Uterus (tissue), 4 donors: ENCODE results near the gene SCAF11. TPM values are rescaled to one million over a fixed set of nuclear protein-coding genes. Genes with fewer than 3 reads are reported as not detected.
A peak's percentile ranks its signal among the peaks of the same experiment; 100 is the strongest.

Experiments used
- DNase-seq, 2 donors: peaks; one replicate each; pipeline ENCODE4 v3.0.0-alpha.2; 2019 to 2020
- H3K27ac ChIP-seq, 2 donors: fragments of 200-600 bp; sonication (generic); 1 replicate in 1 of 2; 2 replicates in 1 of 2; pipeline ENCODE4 v1.5.1; 2016 to 2018
- H3K27me3 ChIP-seq, 2 donors: fragments of 200-600 bp; sonication (generic); one replicate each; pipeline ENCODE4 v1.5.1; 2018 to 2019; ENCODE audit warnings: control low read depth in 1 of 2
- H3K36me3 ChIP-seq, 2 donors: fragments of 200-600 bp; sonication (generic); one replicate each; pipeline ENCODE4 v1.5.1; 2019; ENCODE audit warnings: control low read depth in 1 of 2
- H3K4me1 ChIP-seq, 2 donors: fragments of 200-600 bp; sonication (generic); one replicate each; pipeline ENCODE4 v1.5.1; 2018 to 2019; ENCODE audit warnings: control low read depth in 1 of 2
- H3K4me3 ChIP-seq, 2 donors: fragments of 200-600 bp; sonication (generic); 1 replicate in 1 of 2; 2 replicates in 1 of 2; pipeline ENCODE4 v1.5.1; 2018 to 2019; ENCODE audit warnings: mild to moderate bottlenecking in 1 of 2
- H3K9me3 ChIP-seq, 2 donors: fragments of 200-600 bp; sonication (generic); one replicate each; pipeline ENCODE4 v1.5.1; 2019; ENCODE audit warnings: control low read depth in 1 of 2
- CTCF ChIP-seq, 4 experiments: fragments of 200-600 bp in 2 of 4; fragments of 450-650 bp in 2 of 4; sonication (generic) in 2 of 4; IDR thresholded peaks; one replicate each; pipeline ENCODE4 v1.5.1; 2016 to 2019; ENCODE audit warnings: antibody characterized with exemption in 4 of 4, mild to moderate bottlenecking in 2 of 4, moderate library complexity in 1 of 4
- POLR2A ChIP-seq, 2 donors: fragments of 450-650 bp; IDR thresholded peaks; one replicate each; pipeline ENCODE4 v1.6.1; 2016; ENCODE audit warnings: antibody characterized with exemption in 2 of 2, mild to moderate bottlenecking in 1 of 2, moderate library complexity in 1 of 2
- intact Hi-C: fragments of 100-400 bp; cut with DNase I; formaldehyde crosslinking; loops from one replicate; pipeline ENCODE4 v1.15.1; 2023; ENCODE audit warnings: low total_unique reads
- total RNA-seq, 4 donors: library from RNA; depleted of rRNA in 3 of 4; stranded (reverse); fragments of >200 nt in 3 of 4; gene quantifications; one replicate each; pipeline versions ENCODE4 v1.1.0 to v1.2.4, GENCODE V29; 2014 to 2023
- donor health status: DM: yes; HTN: yes; CAD: no.

SCAF11 gene
- total RNA-seq, 4 donors from 2014 or later = 127 to 207 (median 170) TPM

- no peaks in the 10 kb centered on the region for H3K9me3 ChIP-seq
- intact Hi-C loops = no loop called here
- H3K27ac ChIP-seq = no peak overlapping the region
- TF ChIP-seq CTCF (IDR thresholded peaks at IDR 0.05) (no peak), POLR2A (IDR thresholded peaks at IDR 0.05) (no peak)
- H3K4me3 ChIP-seq = no peak overlapping the region
- H3K27me3 ChIP-seq = no peaks in the 10 kb centered on the region
- no peak for DNase-seq
- H3K4me1 ChIP-seq = no peaks in the 10 kb centered on the region
- no peaks in the 10 kb centered on the region for H3K36me3 ChIP-seq
Observed at GRCh38 chr12:45887544-45887943, 102.8 kb downstream of the SCAF11 start.

DNA sequence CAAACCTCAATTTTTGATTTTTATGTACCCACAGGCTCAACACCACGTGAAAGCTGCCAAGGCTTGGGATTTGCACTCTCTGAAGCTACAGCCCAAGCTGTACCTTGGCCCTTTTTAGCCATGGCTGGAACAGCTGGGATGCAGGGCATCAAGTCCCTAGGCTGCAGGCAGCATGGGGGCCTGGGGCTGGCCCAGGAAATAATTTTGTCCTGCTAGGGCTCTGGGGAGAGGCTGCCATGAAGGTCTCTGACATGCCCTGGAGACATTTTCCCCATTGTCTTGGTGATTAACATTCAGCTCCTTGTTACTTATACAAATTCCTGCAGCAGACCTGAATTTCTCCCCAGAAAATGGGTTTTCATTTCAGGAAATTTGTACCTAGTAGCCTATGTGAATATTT is 103.7 kb downstream of the SCAF11 start:
- H3K27ac ChIP-seq = no peak overlapping the region
- H3K4me1 ChIP-seq = no peaks in the 10 kb centered on the region
- no peak for TF ChIP-seq POLR2A (IDR thresholded peaks at IDR 0.05)
- TF ChIP-seq CTCF (IDR thresholded peaks at IDR 0.05) = no peak
- no peaks in the 10 kb centered on the region for H3K9me3 ChIP-seq
- H3K36me3 ChIP-seq = no peaks in the 10 kb centered on the region
- H3K4me3 ChIP-seq = no peak overlapping the region
- H3K27me3 ChIP-seq = no peaks in the 10 kb centered on the region
- intact Hi-C loops = no loop called here
- DNase-seq = no peak

GRCh38 chr12:45883187-45883586 is 107.2 kb downstream of the SCAF11 start:
- no peaks in the 10 kb centered on the region for H3K27me3 ChIP-seq
- H3K27ac ChIP-seq = no peak overlapping the region
- DNase-seq = no peak
- H3K4me3 ChIP-seq = no peak overlapping the region
- no peaks in the 10 kb centered on the region for H3K4me1 ChIP-seq
- no peaks in the 10 kb centered on the region for H3K36me3 ChIP-seq
- TF ChIP-seq CTCF (IDR thresholded peaks at IDR 0.05) (no peak), POLR2A (IDR thresholded peaks at IDR 0.05) (no peak)
- no peaks in the 10 kb centered on the region for H3K9me3 ChIP-seq
- intact Hi-C loops = no loop called here

DNA sequence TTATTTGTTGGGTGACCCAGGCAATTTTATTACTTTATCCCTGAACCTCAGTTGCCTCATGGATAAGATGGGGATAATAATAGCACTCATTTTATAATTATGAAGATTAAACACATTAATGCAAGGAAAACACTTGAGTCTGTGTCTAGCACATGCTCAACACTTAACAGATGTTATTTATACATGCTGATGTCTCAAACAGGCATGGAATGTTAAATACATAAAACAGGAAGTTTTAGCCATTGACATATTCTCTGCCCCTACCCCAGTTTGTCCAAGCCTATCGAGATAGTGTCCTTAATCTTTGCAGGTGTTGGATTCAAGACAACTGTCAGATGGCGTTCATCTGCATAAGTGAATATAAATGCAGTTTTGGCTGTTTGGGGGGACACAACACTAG is 109.8 kb downstream of the SCAF11 start:
- no peaks in the 10 kb centered on the region for H3K36me3 ChIP-seq
- TF ChIP-seq CTCF (IDR thresholded peaks at IDR 0.05) = no peak
- DNase-seq = no peak
- no peak overlapping the region for H3K4me3 ChIP-seq
- no peaks in the 10 kb centered on the region for H3K9me3 ChIP-seq
- no peaks in the 10 kb centered on the region for H3K4me1 ChIP-seq
- H3K27me3 ChIP-seq = no peaks in the 10 kb centered on the region
- no peak overlapping the region for H3K27ac ChIP-seq
- intact Hi-C loops = no loop called here

DNA sequence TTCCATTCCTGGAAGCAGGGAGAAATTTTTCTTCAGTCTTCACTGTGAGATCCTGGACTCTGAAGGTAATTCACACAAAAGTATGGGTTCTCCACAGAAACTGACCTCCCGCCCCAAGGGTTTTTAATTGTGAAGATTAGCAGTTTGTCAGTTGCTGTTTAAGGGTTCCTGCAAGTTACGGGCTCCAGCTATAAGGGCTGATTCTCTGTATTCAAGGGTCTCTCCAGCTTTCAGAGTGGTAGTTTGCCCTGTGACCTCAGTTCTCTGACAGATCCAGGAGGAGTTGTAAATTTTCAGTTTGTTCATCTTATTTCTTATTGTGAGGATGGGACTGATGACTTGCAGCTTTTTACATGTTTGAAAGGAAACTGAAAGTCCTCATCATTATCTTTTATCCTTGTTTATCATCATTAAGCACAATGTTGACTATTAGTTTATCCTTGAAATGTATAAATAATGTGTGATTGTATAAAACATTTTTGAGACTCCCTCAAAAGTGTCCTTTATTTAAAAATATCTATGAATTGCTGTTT is 110.9 kb downstream of the SCAF11 start:
- no peak for DNase-seq
- intact Hi-C loops = no loop called here
- H3K4me3 ChIP-seq = no peak overlapping the region
- no peaks in the 10 kb centered on the region for H3K4me1 ChIP-seq
- H3K9me3 ChIP-seq = no peaks in the 10 kb centered on the region
- no peak for TF ChIP-seq CTCF (IDR thresholded peaks at IDR 0.05)
- TF ChIP-seq POLR2A (IDR thresholded peaks at IDR 0.05) = no peak
- no peaks in the 10 kb centered on the region for H3K36me3 ChIP-seq
- H3K27me3 ChIP-seq = no peaks in the 10 kb centered on the region
- H3K27ac ChIP-seq = peak overlapping the region; percentile 39 to 77
